Upper lobe of left lung (tissue), 4 donors: ENCODE results near the gene ATG101.

Source experiments
- EP300 ChIP-seq, 4 donors: sonication (generic); formaldehyde crosslinking; IDR thresholded peaks; one replicate each; pipeline ENCODE4 v1.5.1; 2017; ENCODE audit warnings: antibody characterized with exemption in 4 of 4, control low read depth in 2 of 4
- POLR2A ChIP-seq, 4 donors: fragments of 450-650 bp; IDR thresholded peaks; one replicate each; pipeline ENCODE4 v1.5.1; 2016 to 2017; ENCODE audit warnings: antibody characterized with exemption in 4 of 4, mild to moderate bottlenecking in 2 of 4
- TF ChIP-seq, protein P1 (sequence below), 6 experiments: fragments of 450-650 bp in 4 of 6; fragments of 200-600 bp in 2 of 6; sonication (generic) in 2 of 6; IDR thresholded peaks; one replicate each; pipeline ENCODE4 v1.5.1; 2016 to 2019; ENCODE audit warnings: antibody characterized with exemption in 6 of 6

DNA sequence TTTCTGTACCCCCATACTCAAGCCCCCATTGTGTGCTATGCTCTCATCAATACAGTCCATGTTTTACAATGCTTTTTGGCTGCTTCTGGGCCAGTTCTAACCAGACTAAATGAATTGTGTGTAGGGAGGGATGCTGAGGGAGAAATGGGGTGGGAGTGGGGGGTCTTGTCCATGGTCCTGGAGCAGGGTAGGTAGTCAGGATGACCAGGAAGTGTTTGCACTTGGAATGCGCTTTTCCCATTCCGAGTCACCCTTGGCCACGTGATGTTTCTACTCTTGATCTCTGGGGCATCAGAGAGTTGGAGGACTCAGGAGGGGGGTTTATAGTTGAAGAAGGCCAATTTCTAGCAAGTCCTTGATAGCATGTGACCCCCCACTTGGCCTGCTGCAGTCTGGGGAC lies 8.5 kb downstream of the ATG101 start:
- TF ChIP-seq, protein P1, sequence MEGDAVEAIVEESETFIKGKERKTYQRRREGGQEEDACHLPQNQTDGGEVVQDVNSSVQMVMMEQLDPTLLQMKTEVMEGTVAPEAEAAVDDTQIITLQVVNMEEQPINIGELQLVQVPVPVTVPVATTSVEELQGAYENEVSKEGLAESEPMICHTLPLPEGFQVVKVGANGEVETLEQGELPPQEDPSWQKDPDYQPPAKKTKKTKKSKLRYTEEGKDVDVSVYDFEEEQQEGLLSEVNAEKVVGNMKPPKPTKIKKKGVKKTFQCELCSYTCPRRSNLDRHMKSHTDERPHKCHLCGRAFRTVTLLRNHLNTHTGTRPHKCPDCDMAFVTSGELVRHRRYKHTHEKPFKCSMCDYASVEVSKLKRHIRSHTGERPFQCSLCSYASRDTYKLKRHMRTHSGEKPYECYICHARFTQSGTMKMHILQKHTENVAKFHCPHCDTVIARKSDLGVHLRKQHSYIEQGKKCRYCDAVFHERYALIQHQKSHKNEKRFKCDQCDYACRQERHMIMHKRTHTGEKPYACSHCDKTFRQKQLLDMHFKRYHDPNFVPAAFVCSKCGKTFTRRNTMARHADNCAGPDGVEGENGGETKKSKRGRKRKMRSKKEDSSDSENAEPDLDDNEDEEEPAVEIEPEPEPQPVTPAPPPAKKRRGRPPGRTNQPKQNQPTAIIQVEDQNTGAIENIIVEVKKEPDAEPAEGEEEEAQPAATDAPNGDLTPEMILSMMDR (IDR thresholded peaks at IDR 0.05): no peak
- TF ChIP-seq POLR2A (IDR thresholded peaks at IDR 0.05) (no peak), EP300 (IDR thresholded peaks at IDR 0.05) (no peak)
